VCaP (cell line): ENCODE measurements around the gene RHBDD2.
A peak's percentile ranks its signal among the peaks of the same experiment; 100 is the strongest.
"Not testable (repeated sequence)": the region's sequence is repeated elsewhere in the genome, so short reads cannot be mapped to it uniquely, and the experiment has no call there.

Source experiments
- H3K27ac ChIP-seq: fragments of 450-650 bp; 2 replicates; pipeline ENCODE4 v1.5.1; 2017
- TF ChIP-seq, protein P1 (sequence below): fragments of 450-650 bp; conservative IDR thresholded peaks from 2 replicates; pipeline ENCODE4 v1.5.1; 2017; ENCODE audit warnings: mild to moderate bottlenecking, moderate library complexity

Gene RHBDD2

DNA sequence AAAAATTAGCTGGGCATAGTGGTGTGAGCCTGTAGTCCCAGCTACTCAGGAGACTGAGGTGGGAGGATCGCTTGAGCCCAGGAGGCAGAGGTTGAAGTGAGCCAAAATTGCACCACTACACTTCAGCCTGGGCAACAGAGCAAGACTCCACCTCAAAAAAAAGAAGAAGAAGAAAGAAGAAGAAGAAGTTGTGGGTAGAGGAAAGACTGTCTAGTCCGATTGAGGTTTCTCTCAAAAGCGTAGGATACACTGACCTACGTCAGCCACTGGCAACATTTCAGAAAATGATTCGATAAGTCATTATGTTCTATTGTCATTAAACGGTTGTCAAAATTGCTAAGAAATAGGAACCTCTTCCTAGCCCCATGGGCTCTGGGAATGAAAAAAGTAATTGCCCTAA lies 22.3 kb upstream of the RHBDD2 start:
- no peak overlapping the region for H3K27ac ChIP-seq
- TF ChIP-seq, protein P1, sequence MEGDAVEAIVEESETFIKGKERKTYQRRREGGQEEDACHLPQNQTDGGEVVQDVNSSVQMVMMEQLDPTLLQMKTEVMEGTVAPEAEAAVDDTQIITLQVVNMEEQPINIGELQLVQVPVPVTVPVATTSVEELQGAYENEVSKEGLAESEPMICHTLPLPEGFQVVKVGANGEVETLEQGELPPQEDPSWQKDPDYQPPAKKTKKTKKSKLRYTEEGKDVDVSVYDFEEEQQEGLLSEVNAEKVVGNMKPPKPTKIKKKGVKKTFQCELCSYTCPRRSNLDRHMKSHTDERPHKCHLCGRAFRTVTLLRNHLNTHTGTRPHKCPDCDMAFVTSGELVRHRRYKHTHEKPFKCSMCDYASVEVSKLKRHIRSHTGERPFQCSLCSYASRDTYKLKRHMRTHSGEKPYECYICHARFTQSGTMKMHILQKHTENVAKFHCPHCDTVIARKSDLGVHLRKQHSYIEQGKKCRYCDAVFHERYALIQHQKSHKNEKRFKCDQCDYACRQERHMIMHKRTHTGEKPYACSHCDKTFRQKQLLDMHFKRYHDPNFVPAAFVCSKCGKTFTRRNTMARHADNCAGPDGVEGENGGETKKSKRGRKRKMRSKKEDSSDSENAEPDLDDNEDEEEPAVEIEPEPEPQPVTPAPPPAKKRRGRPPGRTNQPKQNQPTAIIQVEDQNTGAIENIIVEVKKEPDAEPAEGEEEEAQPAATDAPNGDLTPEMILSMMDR = no peak

DNA sequence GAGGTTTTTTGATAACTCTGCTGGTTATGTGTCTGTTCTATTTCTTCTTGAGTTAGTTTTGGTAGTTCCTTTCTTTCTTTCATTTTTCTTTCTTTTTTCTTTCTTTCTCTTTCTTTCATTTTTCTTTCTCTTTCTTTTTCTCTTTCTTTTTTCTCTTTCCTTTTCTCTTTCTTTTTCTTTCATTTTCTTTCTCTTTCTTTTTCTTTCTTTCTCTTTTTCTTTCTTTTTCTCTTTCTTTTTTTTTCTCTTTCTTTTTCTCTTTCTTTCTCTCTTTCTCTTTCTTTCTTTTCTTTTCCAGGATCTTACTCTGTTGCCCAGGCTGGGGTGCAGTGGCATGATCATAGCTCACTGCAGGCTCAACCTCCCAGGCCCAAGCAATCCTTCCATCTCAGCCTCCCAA lies 20.4 kb upstream of the RHBDD2 start:
- TF ChIP-seq, protein P1 = no peak
- no peak overlapping the region for H3K27ac ChIP-seq

DNA sequence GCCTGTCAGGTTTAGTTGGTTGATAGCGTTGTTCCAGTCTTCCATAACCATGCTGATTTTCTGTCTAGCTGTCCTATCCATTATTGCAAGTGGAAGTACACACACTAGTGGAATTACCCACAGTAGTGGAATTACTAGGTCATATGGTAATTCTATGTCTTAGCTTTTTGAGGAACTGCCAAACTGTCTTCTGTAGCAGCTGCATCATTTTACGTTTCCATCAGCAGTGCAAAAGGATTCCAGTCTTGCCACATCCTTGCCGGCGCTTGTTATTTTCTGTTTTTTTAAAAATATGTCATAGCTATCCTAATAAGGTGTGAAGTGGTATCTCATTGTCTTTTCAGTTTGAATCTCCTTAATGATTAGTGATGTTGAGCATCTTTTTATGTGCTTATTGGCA lies 17.2 kb upstream of the RHBDD2 start:
- no peak overlapping the region for H3K27ac ChIP-seq

DNA sequence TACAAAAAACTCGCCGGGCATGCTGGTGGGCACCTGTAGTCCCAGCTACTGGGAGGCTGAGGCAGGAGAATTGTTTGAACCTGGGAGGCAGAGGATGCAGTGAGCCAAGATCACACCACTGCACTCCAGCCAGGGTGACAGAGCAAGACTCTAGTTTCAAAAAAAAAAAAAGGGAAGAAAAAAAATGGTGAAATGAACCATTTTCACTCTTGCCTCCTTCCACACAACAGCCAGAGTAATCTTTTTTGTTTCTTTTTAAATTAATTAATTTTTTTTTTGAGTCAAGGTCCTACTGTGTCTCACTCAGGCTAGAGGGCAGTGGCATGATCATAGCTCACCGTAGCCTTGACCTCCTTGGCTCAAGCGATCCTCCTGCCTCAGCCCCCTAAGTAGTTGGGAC lies 14.6 kb upstream of the RHBDD2 start:
- H3K27ac ChIP-seq = not testable (repeated sequence)

More for the DNA sequence above, 17.2 kb upstream of the RHBDD2 start:
- TF ChIP-seq, protein P1 = no peak

DNA sequence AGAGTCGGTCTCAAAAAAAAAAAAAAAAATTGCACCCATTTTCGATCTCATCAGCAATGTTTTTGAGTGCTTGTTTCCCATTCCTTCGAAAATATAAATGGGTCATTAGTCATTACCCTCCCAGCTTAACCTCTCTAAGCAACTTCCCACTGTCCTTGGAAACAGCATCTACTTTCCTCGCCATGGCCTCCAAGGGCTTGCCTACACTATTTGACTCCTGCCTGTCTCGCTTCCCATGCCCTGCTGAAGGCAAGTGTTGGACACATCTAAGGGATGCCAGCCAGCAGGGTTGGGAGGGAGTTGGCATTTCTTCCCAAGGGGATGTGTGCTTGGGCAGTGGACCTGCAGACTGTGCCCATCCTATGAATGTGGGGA lies 12.7 kb upstream of the RHBDD2 start:
- TF ChIP-seq, protein P1 = no peak
- no peak overlapping the region for H3K27ac ChIP-seq

DNA sequence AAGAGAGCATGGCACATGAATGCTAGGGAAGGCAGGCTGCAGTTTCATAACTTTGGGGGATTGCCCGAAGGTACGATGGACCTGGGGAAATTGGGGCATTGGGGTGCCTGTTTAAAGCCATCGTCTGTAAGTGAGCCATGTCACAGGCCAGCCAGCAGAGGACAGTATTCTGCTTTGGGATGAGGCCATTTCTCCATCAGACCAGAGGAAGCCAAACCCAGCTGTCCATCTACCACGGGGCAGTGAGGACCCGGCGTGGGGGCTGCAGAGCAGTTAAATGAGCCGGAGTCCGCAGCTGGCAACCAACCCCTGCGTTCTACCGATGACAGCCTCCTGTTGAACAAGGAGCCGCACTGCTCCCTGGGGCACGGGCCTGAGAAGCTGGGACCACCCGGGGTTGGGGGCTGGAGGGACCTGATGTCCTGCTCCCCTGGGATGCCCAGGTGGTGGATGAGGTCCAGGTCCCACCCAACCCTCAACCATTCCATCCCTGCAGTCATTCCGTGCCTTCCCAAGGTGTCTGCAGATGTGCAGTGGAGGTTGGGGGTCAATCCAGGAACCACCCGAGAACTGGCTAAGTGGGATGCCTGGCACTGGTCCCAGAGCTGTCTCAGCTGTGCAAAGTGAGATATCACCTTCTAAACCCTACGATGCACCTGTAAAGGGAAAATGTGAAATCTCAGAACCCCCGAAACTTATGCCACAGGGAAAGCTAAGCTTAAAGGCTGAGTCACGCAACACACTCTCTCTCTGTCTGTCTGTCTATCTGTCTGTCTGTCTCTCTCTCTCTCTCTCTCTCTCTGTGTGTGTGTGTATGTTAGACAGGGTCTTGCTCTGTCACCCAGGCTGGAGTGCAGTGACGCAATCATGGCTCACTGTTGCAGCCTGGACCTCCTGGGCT lies 12.1 kb upstream of the RHBDD2 start:
- TF ChIP-seq, protein P1 = peak; percentile 96
- H3K27ac ChIP-seq = no peak overlapping the region

DNA sequence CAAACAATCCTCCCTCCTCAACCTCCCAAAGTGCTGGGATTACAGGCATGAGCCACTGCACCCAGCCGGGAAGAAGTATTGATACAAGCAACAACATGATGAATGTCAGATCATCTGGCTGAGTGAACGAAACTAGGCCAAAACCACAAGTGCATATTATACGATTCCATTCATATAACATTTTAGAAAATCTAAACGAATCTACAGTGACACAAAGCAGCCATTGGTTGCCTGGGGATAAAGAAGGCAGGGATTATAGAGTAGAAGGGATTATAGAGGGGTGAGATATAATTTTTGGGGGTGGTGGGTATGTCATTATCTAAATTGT lies 11.5 kb upstream of the RHBDD2 start:
- TF ChIP-seq, protein P1 = no peak
- H3K27ac ChIP-seq = no peak overlapping the region

DNA sequence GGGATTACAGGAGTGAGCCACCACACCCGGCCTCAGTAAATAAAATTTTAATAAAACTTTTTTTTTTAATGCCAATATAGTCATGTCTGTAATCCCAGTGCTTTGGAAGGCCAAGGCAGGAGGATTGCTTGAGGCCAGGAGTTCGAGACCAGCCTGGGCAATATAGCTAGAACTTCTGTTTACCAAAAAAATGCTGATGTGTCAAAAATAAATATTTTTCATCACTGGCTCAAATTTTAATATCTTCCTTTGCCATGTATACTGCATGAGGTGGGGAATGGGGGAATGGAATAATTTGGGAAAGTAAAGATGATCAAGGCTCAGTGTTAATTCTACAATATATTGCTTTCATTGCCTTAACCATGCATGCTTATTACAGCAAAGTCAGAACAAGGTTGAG lies 10.7 kb upstream of the RHBDD2 start:
- TF ChIP-seq, protein P1 = no peak
- no peak overlapping the region for H3K27ac ChIP-seq
